Measurements from ENCODE around the gene CPM. TPM values are rescaled to one million over a fixed set of nuclear protein-coding genes. Genes with fewer than 3 reads are reported as not detected.

Gene CPM
- total RNA-seq, 1 experiment from 2014 or later, result 18.0 TPM

- in situ Hi-C loops (cut with HindIII; ENCODE audit: low pct_unique_long_range_greater_than_20kb, low sequenced_read_pairs), result no loop called here
- DNase-seq (ENCODE audit: low read depth), result no peak
These were observed 42.3 kb downstream of the CPM start for GRCh38 chr12:68890701-68891113.

GRCh38 chr12:68888243-68888642, 44.7 kb downstream of the CPM start:
- DNase-seq (ENCODE audit: low read depth), result no peak
- in situ Hi-C loops (cut with HindIII; ENCODE audit: low pct_unique_long_range_greater_than_20kb, low sequenced_read_pairs), result no loop called here

GRCh38 chr12:68887641-68888040, 45.3 kb downstream of the CPM start:
- in situ Hi-C loops (cut with HindIII; ENCODE audit: low pct_unique_long_range_greater_than_20kb, low sequenced_read_pairs), result no loop called here
- DNase-seq (ENCODE audit: low read depth), result no peak

GRCh38 chr12:68886636-68887572, 46.1 kb downstream of the CPM start:
- in situ Hi-C loops (cut with HindIII; ENCODE audit: low pct_unique_long_range_greater_than_20kb, low sequenced_read_pairs), result no loop called here
- DNase-seq (ENCODE audit: low read depth), result no peak

GRCh38 chr12:68885381-68885780, 47.6 kb downstream of the CPM start:
- in situ Hi-C loops (cut with HindIII; ENCODE audit: low pct_unique_long_range_greater_than_20kb, low sequenced_read_pairs), result no loop called here
- no peak for DNase-seq (ENCODE audit: low read depth)

GRCh38 chr12:68884251-68884650, 48.7 kb downstream of the CPM start:
- in situ Hi-C loops (cut with HindIII; ENCODE audit: low pct_unique_long_range_greater_than_20kb, low sequenced_read_pairs), result no loop called here
- DNase-seq (ENCODE audit: low read depth), result no peak

GRCh38 chr12:68883151-68883550, 49.8 kb downstream of the CPM start:
- no peak for DNase-seq (ENCODE audit: low read depth)

GRCh38 chr12:68882251-68882964, 50.6 kb downstream of the CPM start:
- no peak for DNase-seq (ENCODE audit: low read depth)
- in situ Hi-C loops (cut with HindIII; ENCODE audit: low pct_unique_long_range_greater_than_20kb, low sequenced_read_pairs), result no loop called here

More at GRCh38 chr12:68883151-68883550, 49.8 kb downstream of the CPM start:
- in situ Hi-C loops (cut with HindIII; ENCODE audit: low pct_unique_long_range_greater_than_20kb, low sequenced_read_pairs), result no loop called here

GRCh38 chr12:68880660-68881325, 52.2 kb downstream of the CPM start:
- DNase-seq (ENCODE audit: low read depth), result no peak
- in situ Hi-C loops (cut with HindIII; ENCODE audit: low pct_unique_long_range_greater_than_20kb, low sequenced_read_pairs), result no loop called here

- in situ Hi-C loops (cut with HindIII; ENCODE audit: low pct_unique_long_range_greater_than_20kb, low sequenced_read_pairs), result no loop called here
- no peak for DNase-seq (ENCODE audit: low read depth)
These were observed 54.1 kb downstream of the CPM start for GRCh38 chr12:68878846-68879245.

- in situ Hi-C loops (cut with HindIII; ENCODE audit: low pct_unique_long_range_greater_than_20kb, low sequenced_read_pairs), result no loop called here
- no peak for DNase-seq (ENCODE audit: low read depth)
These were observed 54.7 kb downstream of the CPM start for GRCh38 chr12:68878283-68878682.

GRCh38 chr12:68877583-68877982, 55.4 kb downstream of the CPM start:
- DNase-seq (ENCODE audit: low read depth), result no peak
- in situ Hi-C loops (cut with HindIII; ENCODE audit: low pct_unique_long_range_greater_than_20kb, low sequenced_read_pairs), result no loop called here

- in situ Hi-C loops (cut with HindIII; ENCODE audit: low pct_unique_long_range_greater_than_20kb, low sequenced_read_pairs), result no loop called here
- no peak for DNase-seq (ENCODE audit: low read depth)
These were observed 56.5 kb downstream of the CPM start for GRCh38 chr12:68876461-68876860.

GRCh38 chr12:68873316-68873715, 59.7 kb downstream of the CPM start:
- in situ Hi-C loops (cut with HindIII; ENCODE audit: low pct_unique_long_range_greater_than_20kb, low sequenced_read_pairs), result loop anchor here (25.0 kb wide), 1 partner anchor 389 kb away; no protein-coding TSS in a partner anchor
- DNase-seq (ENCODE audit: low read depth), result no peak

- in situ Hi-C loops (cut with HindIII; ENCODE audit: low pct_unique_long_range_greater_than_20kb, low sequenced_read_pairs), result loop anchor here (25.0 kb wide), 1 partner anchor 390 kb away; no protein-coding TSS in a partner anchor
- no peak for DNase-seq (ENCODE audit: low read depth)
These were observed 61.0 kb downstream of the CPM start for GRCh38 chr12:68871921-68872320.

GRCh38 chr12:68871396-68871795, 61.6 kb downstream of the CPM start:
- no peak for DNase-seq (ENCODE audit: low read depth)
- in situ Hi-C loops (cut with HindIII; ENCODE audit: low pct_unique_long_range_greater_than_20kb, low sequenced_read_pairs), result loop anchor here (25.0 kb wide), 1 partner anchor 391 kb away; no protein-coding TSS in a partner anchor

GRCh38 chr12:68870443-68870842, 62.5 kb downstream of the CPM start:
- in situ Hi-C loops (cut with HindIII; ENCODE audit: low pct_unique_long_range_greater_than_20kb, low sequenced_read_pairs), result loop anchor here (25.0 kb wide), 1 partner anchor 392 kb away; no protein-coding TSS in a partner anchor
- DNase-seq (ENCODE audit: low read depth), result no peak

- DNase-seq (ENCODE audit: low read depth), result no peak
- in situ Hi-C loops (cut with HindIII; ENCODE audit: low pct_unique_long_range_greater_than_20kb, low sequenced_read_pairs), result loop anchor here (25.0 kb wide), 1 partner anchor 392 kb away; no protein-coding TSS in a partner anchor
These were observed 63.0 kb downstream of the CPM start for GRCh38 chr12:68870011-68870410.
